GM18873 (cell line): Measurements from ENCODE around the gene APOBEC2.
"Not testable (repeated sequence)": the region's sequence is repeated elsewhere in the genome, so short reads cannot be mapped to it uniquely, and the experiment has no call there.

Experiments used
- ATAC-seq: cut with Tn5 transposase; IDR thresholded peaks from one replicate; pipeline ENCODE4 v1.9.1; 2021; ENCODE audit warnings: mild to moderate bottlenecking, moderate library complexity, moderate number of reproducible peaks; ENCODE audit not compliant: unreplicated experiment, low FRiP score

Gene APOBEC2

GRCh38 chr6:41053041-41053440, at the start of gene APOBEC2:
TSS of gene APOBEC2 (plus strand) at chr6:41053202. CDS start at chr6:41053348, 146 bp downstream.
- no peak for ATAC-seq

- not testable (repeated sequence) for ATAC-seq
Measured at GRCh38 chr6:41006217-41006616, 46.8 kb upstream of the APOBEC2 start.

- not testable (repeated sequence) for ATAC-seq
Measured at GRCh38 chr6:41006980-41007379, 46.0 kb upstream of the APOBEC2 start.

GRCh38 chr6:41008011-41008410, 45.0 kb upstream of the APOBEC2 start:
- no peak for ATAC-seq

DNA sequence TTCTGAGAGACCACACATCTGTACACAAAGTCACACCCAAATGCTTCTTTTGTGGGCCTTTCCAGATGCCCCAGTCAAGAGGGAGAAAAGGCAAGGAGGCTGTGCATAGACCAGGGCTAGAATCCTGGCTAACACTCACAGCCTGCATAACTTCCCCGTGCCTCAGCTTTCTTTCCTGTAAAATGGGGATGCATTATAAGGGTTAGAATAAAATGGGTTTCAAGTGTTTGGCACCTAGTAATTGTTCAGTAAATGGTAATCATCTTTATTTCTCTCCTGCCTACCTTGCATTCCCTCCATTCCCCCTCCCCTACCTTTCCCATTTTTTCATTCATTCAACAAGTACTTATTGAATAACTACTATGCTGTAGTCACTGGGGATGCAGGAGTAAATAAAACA, 43.3 kb upstream of the APOBEC2 start:
- ATAC-seq: no peak

GRCh38 chr6:41011673-41012072, 41.3 kb upstream of the APOBEC2 start:
- ATAC-seq: no peak

- no peak for ATAC-seq
Measured at GRCh38 chr6:41013466-41014153, 39.4 kb upstream of the APOBEC2 start.

GRCh38 chr6:41014780-41015179, 38.2 kb upstream of the APOBEC2 start:
- ATAC-seq: no peak

DNA sequence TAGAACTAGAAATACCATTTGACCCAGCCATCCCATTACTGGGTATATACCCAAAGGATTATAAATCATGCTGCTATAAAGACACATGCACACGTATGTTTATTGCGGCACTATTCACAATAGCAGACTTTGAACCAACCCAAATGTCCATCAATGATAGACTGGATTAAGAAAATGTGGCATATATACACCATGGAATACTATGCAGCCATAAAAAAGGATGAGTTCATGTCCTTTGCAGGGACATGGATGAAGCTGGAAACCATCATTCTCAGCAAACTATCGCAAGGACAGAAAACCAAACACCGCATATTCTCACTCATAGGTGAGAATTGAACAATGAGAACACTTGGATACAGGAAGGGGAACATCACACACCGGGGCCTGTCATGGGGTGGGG, 37.1 kb upstream of the APOBEC2 start:
- ATAC-seq: not testable (repeated sequence)

DNA sequence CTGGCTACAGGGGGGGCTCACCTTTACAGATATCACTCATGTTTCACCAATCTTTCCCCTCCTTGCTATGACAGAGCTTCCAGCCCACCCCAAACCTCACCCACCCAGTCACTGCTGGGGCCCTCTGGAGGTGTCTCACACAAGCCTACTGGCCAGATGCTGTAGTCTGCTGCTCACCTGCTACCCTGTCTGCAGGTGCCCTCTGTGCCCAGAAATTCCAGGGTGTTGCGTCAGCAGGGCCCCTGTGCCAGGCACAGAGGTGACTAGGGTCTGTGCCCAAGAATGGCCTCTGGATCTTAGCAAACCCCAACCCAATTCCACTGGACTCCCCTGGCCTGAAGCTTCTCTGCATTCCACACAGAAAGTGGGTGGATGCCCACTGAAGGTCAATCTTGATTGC, 35.3 kb upstream of the APOBEC2 start:
- no peak for ATAC-seq

DNA sequence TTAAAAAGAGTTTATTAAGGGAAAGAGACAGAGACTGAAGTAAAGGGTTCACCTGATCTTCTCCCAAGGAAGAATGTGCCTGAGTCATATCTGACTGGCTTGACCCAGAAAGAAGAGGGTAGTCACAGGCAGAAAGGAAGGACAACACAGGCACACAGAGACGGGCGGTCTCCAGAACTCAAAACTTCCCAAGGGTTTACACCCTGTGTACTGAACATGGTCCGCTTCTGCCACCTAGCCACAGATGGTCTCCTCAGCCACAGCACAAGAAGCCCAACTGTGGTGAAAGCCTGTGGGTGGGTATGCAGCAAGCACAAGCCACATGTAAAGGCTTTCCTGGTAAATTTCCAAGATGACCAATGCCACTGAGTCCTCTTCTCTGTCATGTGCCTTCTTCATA, 31.2 kb upstream of the APOBEC2 start:
- ATAC-seq: no peak

GRCh38 chr6:41022294-41022693, 30.7 kb upstream of the APOBEC2 start:
- no peak for ATAC-seq

DNA sequence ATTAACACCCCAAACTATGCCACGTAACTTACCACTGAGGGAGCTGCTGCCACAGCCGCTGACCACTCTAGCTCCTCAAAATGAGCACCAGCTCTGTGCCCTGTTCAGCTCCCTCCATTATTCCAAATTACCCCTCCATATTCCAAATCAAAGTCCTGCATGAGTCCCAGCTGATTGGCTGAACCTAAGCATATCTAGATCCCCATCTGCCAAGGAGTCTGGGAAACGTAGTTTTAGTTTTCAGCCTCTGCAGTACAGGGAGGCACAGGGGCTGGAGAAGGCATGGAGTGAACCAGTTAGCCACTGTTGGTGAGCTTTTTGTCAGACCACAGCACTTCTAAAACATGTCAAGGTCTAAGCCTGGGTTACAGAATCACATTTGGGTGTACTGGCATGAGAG, 29.9 kb upstream of the APOBEC2 start:
- ATAC-seq: no peak

DNA sequence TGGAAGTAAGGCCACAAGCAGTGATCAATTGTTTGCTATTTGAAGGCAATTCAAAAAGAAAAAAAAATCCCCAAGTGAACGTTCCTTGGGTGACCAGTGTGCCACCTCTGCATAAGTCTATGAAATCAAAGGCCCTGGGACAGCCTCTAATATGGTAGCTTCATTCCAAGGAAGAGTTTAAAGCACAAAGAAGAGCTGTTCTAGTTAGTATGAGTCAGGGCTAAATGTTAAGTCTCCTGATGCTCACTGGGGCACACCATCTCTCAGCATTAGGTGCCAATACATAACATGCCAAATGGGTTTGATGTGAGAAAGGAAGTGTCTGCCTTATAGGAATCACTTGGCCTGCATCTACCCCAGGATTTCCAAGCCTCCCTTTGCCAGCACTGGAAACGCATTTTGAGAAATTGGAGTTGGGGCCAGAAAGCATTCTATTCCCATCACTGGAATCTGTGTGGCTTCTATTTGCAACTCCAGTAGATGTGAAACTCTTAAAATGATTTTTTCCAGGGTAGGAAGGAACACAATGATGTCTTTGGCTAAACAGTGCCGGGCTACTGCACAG, 27.0 kb upstream of the APOBEC2 start:
- ATAC-seq: no peak

DNA sequence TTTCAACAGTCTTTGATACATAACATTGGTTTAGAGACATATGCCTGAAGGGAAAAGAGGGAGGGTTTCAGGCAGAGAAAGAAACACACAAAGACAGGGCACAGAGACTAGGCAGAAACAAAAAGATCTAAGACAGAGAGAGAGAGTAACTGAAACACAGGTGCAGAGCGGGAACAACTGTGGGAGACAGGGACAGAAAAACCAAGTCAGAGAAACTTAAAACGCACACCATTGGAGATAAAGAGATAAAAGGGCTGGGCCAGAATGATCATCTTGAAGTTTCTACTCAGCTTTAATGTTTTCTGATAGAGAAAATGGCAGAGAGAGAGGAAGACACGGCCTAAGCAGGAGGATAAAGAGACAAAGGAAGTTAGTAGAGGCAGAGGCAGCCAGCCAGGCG, 25.8 kb upstream of the APOBEC2 start:
- no peak for ATAC-seq

GRCh38 chr6:41027799-41028560, 25.0 kb upstream of the APOBEC2 start:
- ATAC-seq: peak; percentile 54

DNA sequence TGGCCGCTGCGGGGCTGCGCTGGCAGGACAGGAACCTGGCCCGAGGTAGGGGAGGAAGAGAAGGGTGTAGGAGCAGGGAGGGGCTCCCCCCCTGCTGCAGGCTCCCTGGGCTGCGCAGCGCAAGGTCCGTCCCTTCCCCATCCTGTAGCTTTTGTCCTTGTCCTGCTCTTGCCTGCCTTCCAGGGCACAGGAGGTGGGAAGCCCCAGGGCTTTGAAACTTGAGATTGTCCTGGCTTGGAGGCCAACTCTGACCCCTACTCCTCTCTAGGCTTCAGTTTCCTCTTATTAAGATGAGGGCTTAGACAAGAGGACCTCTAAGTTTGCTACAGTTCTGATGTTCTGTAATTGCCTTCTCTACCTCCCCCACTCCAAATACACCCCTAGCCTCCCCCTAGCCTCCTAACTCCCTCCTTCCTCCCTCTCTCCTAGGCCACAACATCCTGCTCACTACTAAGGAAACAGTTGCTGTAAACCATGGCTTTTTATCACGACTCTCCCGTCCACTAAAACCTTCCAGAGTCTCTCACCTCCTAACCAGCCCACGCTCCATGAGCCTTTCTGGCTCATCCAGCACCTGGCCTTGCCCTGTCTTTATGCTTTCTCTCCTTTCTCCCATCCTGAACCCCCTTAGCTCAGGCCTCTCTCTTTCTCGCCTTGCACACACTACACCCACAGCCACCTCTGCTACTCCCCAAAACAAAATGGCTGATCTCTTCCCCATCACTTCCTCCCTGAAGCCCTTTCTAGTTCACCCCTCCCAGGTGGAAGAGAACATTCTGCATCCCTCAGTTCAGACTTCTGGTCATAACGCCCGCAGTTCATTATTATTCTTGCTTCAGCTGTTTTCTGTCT, 24.2 kb upstream of the APOBEC2 start:
- ATAC-seq: no peak

GRCh38 chr6:41032830-41033229, 20.2 kb upstream of the APOBEC2 start:
- no peak for ATAC-seq

GRCh38 chr6:41033776-41034175, 19.2 kb upstream of the APOBEC2 start:
- no peak for ATAC-seq

DNA sequence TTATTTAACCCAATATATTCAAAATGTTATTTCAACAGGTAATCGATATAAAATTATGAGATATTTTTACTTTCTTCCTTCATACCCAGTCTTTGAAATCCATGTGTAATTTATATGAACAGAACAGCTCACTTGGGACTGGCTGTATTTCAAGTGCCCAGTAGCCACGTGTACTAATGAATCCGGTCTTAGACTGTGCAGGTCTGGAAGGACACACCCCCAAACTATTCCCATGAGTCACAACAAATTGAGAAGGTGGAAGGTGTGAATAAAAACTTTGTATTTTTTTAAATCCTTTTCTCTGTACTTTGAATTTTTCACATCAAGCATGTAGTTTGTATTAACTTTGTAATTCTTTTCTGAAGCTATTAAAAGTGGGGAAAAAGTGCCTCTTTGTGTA, 16.8 kb upstream of the APOBEC2 start:
- no peak for ATAC-seq

DNA sequence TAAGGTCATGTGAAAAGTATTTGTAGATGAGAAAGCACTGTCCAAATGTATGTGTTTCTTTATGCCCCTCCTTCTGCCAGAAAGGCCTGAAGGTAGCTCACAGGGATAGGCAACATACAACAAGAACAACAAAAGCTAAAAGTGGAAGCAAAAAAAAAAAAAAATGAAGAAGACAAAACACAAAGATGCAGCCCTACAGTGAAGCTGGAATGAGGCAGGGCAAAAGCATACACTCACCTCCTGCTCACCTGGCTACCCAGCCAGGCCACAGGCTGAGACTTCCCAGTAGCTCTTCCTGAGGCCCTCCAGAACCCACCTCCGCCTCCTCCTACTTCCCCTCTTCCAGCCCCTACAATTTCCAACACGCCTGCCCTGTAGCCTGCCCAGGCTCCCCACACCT, 16.4 kb upstream of the APOBEC2 start:
- no peak for ATAC-seq
